ENCODE results near the gene STOML3. TPM values are rescaled to one million over a fixed set of nuclear protein-coding genes. Genes with fewer than 3 reads are reported as not detected.

STOML3 gene
- total RNA-seq, 3 donors from 2014 or later (not counting 1 experiment from before 2014, with no cell fraction given): not detected

DNA sequence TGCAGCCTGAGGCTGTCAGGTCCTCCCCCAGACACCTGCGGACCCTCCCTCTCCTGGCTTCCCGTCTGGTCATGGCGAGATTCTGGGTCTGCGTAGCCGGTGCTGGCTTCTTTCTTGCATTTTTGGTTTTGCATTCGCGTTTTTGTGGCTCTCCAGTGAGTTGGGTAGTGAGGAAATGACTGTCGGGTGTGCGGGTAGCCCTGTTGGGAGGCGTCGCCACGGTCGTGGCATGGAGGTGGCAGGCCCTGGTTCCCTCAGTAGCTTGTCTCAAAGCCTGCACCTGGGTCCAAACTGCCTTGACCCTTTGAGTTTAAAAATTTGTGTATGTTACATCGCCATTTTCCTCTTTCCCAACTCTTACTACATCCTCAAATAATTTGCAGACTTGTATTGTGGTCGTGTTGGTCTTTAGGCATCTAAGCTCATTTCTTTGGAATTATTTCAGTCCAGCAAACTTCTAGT is 48.0 kb upstream of the STOML3 start:
- Histone ChIP-seq H3K4me3 (ENCODE audit: low read length) (peak overlapping the region; percentile 60), H3K27ac (ENCODE audit: low read length) (peak overlapping the region; percentile 92), H3K9me3 (ENCODE audit: control insufficient read depth, insufficient read depth, low read length) (no peaks in the 10 kb centered on the region), H3K27me3 (ENCODE audit: control insufficient read depth, insufficient read depth, low read length) (no peaks in the 10 kb centered on the region), H3K36me3 (ENCODE audit: control insufficient read depth, insufficient read depth, low read length) (peaks cover 4% of the 10 kb centered on the region), H3K4me1 (ENCODE audit: control insufficient read depth, insufficient read depth, low read length) (peaks cover 4% of the 10 kb centered on the region)
- no peaks in the 10 kb centered on the region for H3K9me3 Mint-ChIP-seq
- H3K4me1 Mint-ChIP-seq: peaks cover 59 to 72% of the 10 kb centered on the region in 2 donors
- intact Hi-C loops (cut with micrococcal nuclease): loop anchor here (5.0 to 10.0 kb wide), 3 partner anchors 616 to 1629 kb away; partner anchors contain the start of genes COG6, FOXO1 and UFM1
- ATAC-seq (peak; percentile 30 to 53 (median 35)), DNase-seq (peak; percentile 52 to 76)
- H3K27me3 Mint-ChIP-seq (ENCODE audit: low read depth in 2 of 2): no peaks in the 10 kb centered on the region
- TF ChIP-seq, protein P1, sequence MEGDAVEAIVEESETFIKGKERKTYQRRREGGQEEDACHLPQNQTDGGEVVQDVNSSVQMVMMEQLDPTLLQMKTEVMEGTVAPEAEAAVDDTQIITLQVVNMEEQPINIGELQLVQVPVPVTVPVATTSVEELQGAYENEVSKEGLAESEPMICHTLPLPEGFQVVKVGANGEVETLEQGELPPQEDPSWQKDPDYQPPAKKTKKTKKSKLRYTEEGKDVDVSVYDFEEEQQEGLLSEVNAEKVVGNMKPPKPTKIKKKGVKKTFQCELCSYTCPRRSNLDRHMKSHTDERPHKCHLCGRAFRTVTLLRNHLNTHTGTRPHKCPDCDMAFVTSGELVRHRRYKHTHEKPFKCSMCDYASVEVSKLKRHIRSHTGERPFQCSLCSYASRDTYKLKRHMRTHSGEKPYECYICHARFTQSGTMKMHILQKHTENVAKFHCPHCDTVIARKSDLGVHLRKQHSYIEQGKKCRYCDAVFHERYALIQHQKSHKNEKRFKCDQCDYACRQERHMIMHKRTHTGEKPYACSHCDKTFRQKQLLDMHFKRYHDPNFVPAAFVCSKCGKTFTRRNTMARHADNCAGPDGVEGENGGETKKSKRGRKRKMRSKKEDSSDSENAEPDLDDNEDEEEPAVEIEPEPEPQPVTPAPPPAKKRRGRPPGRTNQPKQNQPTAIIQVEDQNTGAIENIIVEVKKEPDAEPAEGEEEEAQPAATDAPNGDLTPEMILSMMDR (IDR thresholded peaks at IDR 0.05): no peak
- peaks cover 7% of the 10 kb centered on the region for H3K36me3 Mint-ChIP-seq
- 0% methylated on average over 14 of the region's 15 CpGs for WGBS (ENCODE audit: insufficient coverage)
- H3K4me3 Mint-ChIP-seq: peak overlapping the region; percentile 93
- peak overlapping the region; percentile 96 for H3K27ac Mint-ChIP-seq

DNA sequence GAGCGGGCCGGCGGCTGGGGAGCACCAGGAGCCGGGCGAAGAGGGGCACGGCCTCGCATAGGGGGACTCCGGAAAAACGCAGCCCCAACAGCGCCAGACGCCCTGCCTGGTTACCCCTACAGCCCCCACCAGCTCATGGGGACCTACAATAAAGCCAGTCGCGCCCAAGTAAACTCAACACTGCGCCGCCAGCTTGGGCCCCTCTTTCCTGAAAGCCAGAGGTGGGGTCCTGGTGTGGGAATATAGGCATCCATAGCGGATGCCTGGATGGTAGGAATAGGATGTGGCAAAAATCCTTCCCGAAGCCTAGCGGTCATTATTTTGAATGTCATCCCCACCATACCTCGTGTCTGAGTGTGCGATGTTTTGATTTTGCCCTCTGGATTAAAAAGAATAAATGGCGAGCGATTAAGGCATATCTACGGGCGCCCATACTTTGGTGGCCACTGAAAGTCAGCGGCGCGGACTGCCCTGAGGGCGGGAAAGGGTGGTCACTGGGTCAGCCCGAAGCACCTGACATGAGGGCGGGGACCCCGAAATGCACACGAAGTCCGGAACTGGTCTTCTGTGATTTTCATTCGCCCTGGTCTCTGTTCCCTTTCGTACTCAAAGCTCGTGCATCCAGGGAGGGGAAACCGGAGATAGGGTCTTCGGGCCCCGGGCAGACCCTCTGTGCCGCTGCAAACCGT is 47.4 kb upstream of the STOML3 start, which contains the start of the genes NHLRC3 and PROSER1:
Gene NHLRC3 (plus strand): TSS at position 577 of the 689 bp plus-strand sequence. CDS start 184 bp downstream, outside the sequence.
Gene PROSER1 (minus strand): TSS at position 210 of the 689 bp plus-strand sequence. CDS start 847 bp downstream, outside the sequence.
- H3K27me3 Mint-ChIP-seq (ENCODE audit: low read depth in 2 of 2): no peaks in the 10 kb centered on the region
- H3K4me3 Mint-ChIP-seq: peak within 1 kb of the TSS; percentile 93
- H3K36me3 Mint-ChIP-seq: peaks cover 7% of the 10 kb centered on the region
- peaks cover 59 to 72% of the 10 kb centered on the region in 2 donors for H3K4me1 Mint-ChIP-seq
- TF ChIP-seq, protein P1 (IDR thresholded peaks at IDR 0.05): no peak
- peak; percentile 77 to 91 (median 80) for ATAC-seq
- DNase-seq: peak; percentile 75 to 92
- Histone ChIP-seq H3K27me3 (ENCODE audit: control insufficient read depth, insufficient read depth, low read length) (no peaks in the 10 kb centered on the region), H3K9me3 (ENCODE audit: control insufficient read depth, insufficient read depth, low read length) (no peaks in the 10 kb centered on the region), H3K4me1 (ENCODE audit: control insufficient read depth, insufficient read depth, low read length) (peaks cover 4% of the 10 kb centered on the region), H3K27ac (ENCODE audit: low read length) (peak within 1 kb of the TSS; percentile 92), H3K4me3 (ENCODE audit: low read length) (peak within 1 kb of the TSS; percentile 60), H3K36me3 (ENCODE audit: control insufficient read depth, insufficient read depth, low read length) (peaks cover 2% of the 10 kb centered on the region)
- intact Hi-C loops (cut with micrococcal nuclease): loop anchor here (5.0 to 10.0 kb wide), 3 partner anchors 617 to 1629 kb away; partner anchors contain the start of genes COG6, FOXO1 and UFM1
- H3K27ac Mint-ChIP-seq: peak within 1 kb of the TSS; percentile 96
- no peaks in the 10 kb centered on the region for H3K9me3 Mint-ChIP-seq
- under 1% methylated on average over 38 of the region's 41 CpGs for WGBS (ENCODE audit: insufficient coverage)

DNA sequence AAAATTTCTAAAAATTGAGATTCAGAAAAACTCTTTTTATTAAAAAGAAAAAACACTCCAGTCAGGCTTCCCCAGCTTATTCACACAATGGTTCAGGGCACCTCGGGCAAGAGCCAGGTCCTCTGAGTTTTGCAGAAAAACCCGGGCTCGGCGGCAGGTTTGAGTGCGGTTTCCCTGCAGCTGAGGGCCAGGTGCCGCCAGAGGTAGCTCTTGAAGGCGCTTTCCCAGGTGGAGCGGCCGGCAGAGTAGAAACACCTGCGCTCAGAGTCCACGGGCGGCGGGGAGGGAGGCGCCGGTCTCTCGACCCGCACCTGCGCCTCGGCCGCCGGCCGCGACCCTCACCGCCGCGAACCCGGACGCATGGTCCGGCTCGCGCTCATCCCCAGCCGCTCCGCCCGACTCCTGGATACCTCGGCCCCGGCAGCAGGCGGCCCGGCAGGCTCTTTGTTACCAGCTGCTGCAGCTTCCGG is 46.8 kb upstream of the STOML3 start:
- no peak for DNase-seq
- Mint-ChIP-seq H3K36me3 (peaks cover 7% of the 10 kb centered on the region), H3K27me3 (ENCODE audit: low read depth in 2 of 2) (no peaks in the 10 kb centered on the region), H3K9me3 (no peaks in the 10 kb centered on the region), H3K4me3 (peak overlapping the region; percentile 93), H3K27ac (peak overlapping the region; percentile 96), H3K4me1 (peaks cover 54 to 72% of the 10 kb centered on the region in 2 donors)
- WGBS (ENCODE audit: insufficient coverage): under 1% methylated on average over 39 of the region's 39 CpGs
- ATAC-seq: peak in 1 of 3 donors; percentile 1
- no peaks in the 10 kb centered on the region for H3K9me3 ChIP-seq (ENCODE audit: control insufficient read depth, insufficient read depth, low read length)
- peak overlapping the region; percentile 60 for H3K4me3 ChIP-seq (ENCODE audit: low read length)
- TF ChIP-seq, protein P1 (IDR thresholded peaks at IDR 0.05): no peak
- H3K36me3 ChIP-seq (ENCODE audit: control insufficient read depth, insufficient read depth, low read length): no peaks in the 10 kb centered on the region
- H3K27ac ChIP-seq (ENCODE audit: low read length): peak overlapping the region; percentile 92
- peaks cover 4% of the 10 kb centered on the region for H3K4me1 ChIP-seq (ENCODE audit: control insufficient read depth, insufficient read depth, low read length)
- H3K27me3 ChIP-seq (ENCODE audit: control insufficient read depth, insufficient read depth, low read length): no peaks in the 10 kb centered on the region
- intact Hi-C loops (cut with micrococcal nuclease): loop anchor here (5.0 to 10.0 kb wide), 3 partner anchors 617 to 1630 kb away; partner anchors contain the start of genes COG6, FOXO1 and UFM1
